ENCODE results near the gene CLPX.
"Not testable (repeated sequence)": the region's sequence is repeated elsewhere in the genome, so short reads cannot be mapped to it uniquely, and the experiment has no call there.

The CLPX gene

GRCh38 chr15:65171428-65171827 lies 13.7 kb downstream of the CLPX start:
- DNase-seq (ENCODE audit: low read depth) = no peak

- no peak for DNase-seq (ENCODE audit: low read depth)
Observed at GRCh38 chr15:65165875-65166274, 19.3 kb downstream of the CLPX start.

- DNase-seq (ENCODE audit: low read depth) = no peak
Observed at GRCh38 chr15:65164139-65164538, 21.0 kb downstream of the CLPX start.

GRCh38 chr15:65163041-65163440 lies 22.1 kb downstream of the CLPX start:
- no peak for DNase-seq (ENCODE audit: low read depth)

- no peak for DNase-seq (ENCODE audit: low read depth)
Observed at GRCh38 chr15:65156692-65157091, 28.4 kb downstream of the CLPX start.

- DNase-seq (ENCODE audit: low read depth) = no peak
Observed at GRCh38 chr15:65154720-65155119, 30.4 kb downstream of the CLPX start.

- DNase-seq (ENCODE audit: low read depth) = no peak
Observed at GRCh38 chr15:65147902-65148301, 37.2 kb downstream of the CLPX start.

GRCh38 chr15:65146438-65146837 lies 38.7 kb downstream of the CLPX start:
- no peak for DNase-seq (ENCODE audit: low read depth)

GRCh38 chr15:65138631-65139030 lies 46.5 kb downstream of the CLPX start:
- DNase-seq (ENCODE audit: low read depth) = not testable (repeated sequence)

GRCh38 chr15:65137893-65138292 lies 47.2 kb downstream of the CLPX start:
- not testable (repeated sequence) for DNase-seq (ENCODE audit: low read depth)

- DNase-seq (ENCODE audit: low read depth) = not testable (repeated sequence)
Observed at GRCh38 chr15:65137089-65137488, 48.1 kb downstream of the CLPX start.

GRCh38 chr15:65134538-65134937 lies 50.6 kb downstream of the CLPX start:
- DNase-seq (ENCODE audit: low read depth) = no peak

GRCh38 chr15:65133548-65134200 lies 51.5 kb downstream of the CLPX start, which contains the start of gene PDCD7:
Gene PDCD7 (minus strand): TSS chr15:65133808. CDS start chr15:65133781, 27 bp downstream.
- peak; percentile 81 for DNase-seq (ENCODE audit: low read depth)

GRCh38 chr15:65132878-65133547 lies 52.1 kb downstream of the CLPX start:
- DNase-seq (ENCODE audit: low read depth) = no peak

GRCh38 chr15:65130941-65131340 lies 54.2 kb downstream of the CLPX start:
- no peak for DNase-seq (ENCODE audit: low read depth)

GRCh38 chr15:65115542-65115941 lies 69.6 kb downstream of the CLPX start:
- DNase-seq (ENCODE audit: low read depth) = no peak

- DNase-seq (ENCODE audit: low read depth) = no peak
Observed at GRCh38 chr15:65115086-65115485, 70.1 kb downstream of the CLPX start, which contains the start of gene UBAP1L. Gene UBAP1L (minus strand): TSS chr15:65115200. CDS start chr15:65106215, 8,985 bp downstream.

- DNase-seq (ENCODE audit: low read depth) = no peak
Observed at GRCh38 chr15:65110676-65111292, 74.4 kb downstream of the CLPX start.

GRCh38 chr15:65106011-65106590 lies 79.0 kb downstream of the CLPX start:
- no peak for DNase-seq (ENCODE audit: low read depth)

GRCh38 chr15:65105038-65105437 lies 80.1 kb downstream of the CLPX start:
- DNase-seq (ENCODE audit: low read depth) = no peak

- no peak for DNase-seq (ENCODE audit: low read depth)
Observed at GRCh38 chr15:65102912-65103311, 82.2 kb downstream of the CLPX start.

GRCh38 chr15:65101891-65102708 lies 83.0 kb downstream of the CLPX start:
- no peak for DNase-seq (ENCODE audit: low read depth)

All from fibroblast of the conjunctiva (primary cell).